ENCODE data around the gene LMAN1.

GRCh38 chr18:59325965-59326364, 33.1 kb downstream of the LMAN1 start:
- TF ChIP-seq CTCF (conservative IDR thresholded peaks at IDR 0.05; ENCODE audit: low read depth, low read length), result no peak
- no peak for TF ChIP-seq CEBPB (IDR thresholded peaks at IDR 0.05; ENCODE audit: low read depth, low read length)
- no peak for TF ChIP-seq BHLHE40 (IDR thresholded peaks at IDR 0.05; ENCODE audit: low read depth, low read length)
- TF ChIP-seq, protein P1, sequence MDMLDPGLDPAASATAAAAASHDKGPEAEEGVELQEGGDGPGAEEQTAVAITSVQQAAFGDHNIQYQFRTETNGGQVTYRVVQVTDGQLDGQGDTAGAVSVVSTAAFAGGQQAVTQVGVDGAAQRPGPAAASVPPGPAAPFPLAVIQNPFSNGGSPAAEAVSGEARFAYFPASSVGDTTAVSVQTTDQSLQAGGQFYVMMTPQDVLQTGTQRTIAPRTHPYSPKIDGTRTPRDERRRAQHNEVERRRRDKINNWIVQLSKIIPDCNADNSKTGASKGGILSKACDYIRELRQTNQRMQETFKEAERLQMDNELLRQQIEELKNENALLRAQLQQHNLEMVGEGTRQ (IDR thresholded peaks at IDR 0.05; ENCODE audit: low read depth, low read length), result no peak
- TF ChIP-seq POLR2A (IDR thresholded peaks at IDR 0.05; ENCODE audit: low read depth, low read length), result no peak
- TF ChIP-seq FOS (IDR thresholded peaks at IDR 0.05; ENCODE audit: low read depth, low read length), result no peak
- TF ChIP-seq MXI1 (IDR thresholded peaks at IDR 0.05; ENCODE audit: borderline replicate concordance, low read depth, low read length), result no peak
- no peak for TF ChIP-seq MAZ (IDR thresholded peaks at IDR 0.05; ENCODE audit: borderline replicate concordance, low read depth, low read length)
- TF ChIP-seq ELK1 (IDR thresholded peaks at IDR 0.05; ENCODE audit: borderline replicate concordance, low read depth, low read length), result no peak
- TF ChIP-seq RAD21 (IDR thresholded peaks at IDR 0.05; ENCODE audit: low read length), result no peak
- no peak for TF ChIP-seq RCOR1 (IDR thresholded peaks at IDR 0.05; ENCODE audit: insufficient replicate concordance, low read length)
